Suprapubic skin (tissue), 3 donors: ENCODE results near the gene CD2BP2.

ENCODE experiments used
- CTCF ChIP-seq, 2 donors: fragments of 200-600 bp in 1 of 2; fragments of 450-650 bp in 1 of 2; sonication (generic) in 1 of 2; IDR thresholded peaks; one replicate each; pipeline ENCODE4 v1.5.1; 2016 to 2019; ENCODE audit warnings: antibody characterized with exemption in 2 of 2, mild to moderate bottlenecking in 1 of 2, moderate library complexity in 1 of 2
- EP300 ChIP-seq: sonication (generic); formaldehyde crosslinking; IDR thresholded peaks from one replicate; pipeline ENCODE4 v1.6.1; 2017; ENCODE audit warnings: antibody characterized with exemption
- POLR2A ChIP-seq, 2 donors: fragments of 450-650 bp; IDR thresholded peaks; one replicate each; pipeline ENCODE4 v1.6.1; 2017; ENCODE audit warnings: antibody characterized with exemption in 2 of 2, mild to moderate bottlenecking in 2 of 2, moderate library complexity in 2 of 2

GRCh38 chr16:30350134-30350871 is 4.8 kb downstream of the CD2BP2 start:
- TF ChIP-seq POLR2A (IDR thresholded peaks at IDR 0.05) (no peak), CTCF (IDR thresholded peaks at IDR 0.05) (no peak), EP300 (no peak)
